ENCODE measurements around the gene ELOVL6.
"Not testable (repeated sequence)": the region's sequence is repeated elsewhere in the genome, so short reads cannot be mapped to it uniquely, and the experiment has no call there.

The ELOVL6 gene

GRCh38 chr4:110075083-110075738, 123.2 kb downstream of the ELOVL6 start:
- no peak for DNase-seq (ENCODE audit: low spot score)

GRCh38 chr4:110074570-110074969, 123.8 kb downstream of the ELOVL6 start:
- DNase-seq (ENCODE audit: low spot score) = no peak

GRCh38 chr4:110073053-110073845, 125.2 kb downstream of the ELOVL6 start:
- no peak for DNase-seq (ENCODE audit: low spot score)

GRCh38 chr4:110071466-110071865, 126.9 kb downstream of the ELOVL6 start:
- DNase-seq (ENCODE audit: low spot score) = no peak

GRCh38 chr4:110068248-110068647, 130.2 kb downstream of the ELOVL6 start:
- DNase-seq (ENCODE audit: low spot score) = no peak

GRCh38 chr4:110064934-110065333, 133.5 kb downstream of the ELOVL6 start:
- DNase-seq (ENCODE audit: low spot score) = no peak

GRCh38 chr4:110064295-110064694, 134.1 kb downstream of the ELOVL6 start:
- DNase-seq (ENCODE audit: low spot score) = no peak

GRCh38 chr4:110062166-110062565, 136.2 kb downstream of the ELOVL6 start:
- no peak for DNase-seq (ENCODE audit: low spot score)

- DNase-seq (ENCODE audit: low spot score) = no peak
Observed at GRCh38 chr4:110061076-110061475, 137.3 kb downstream of the ELOVL6 start.

- no peak for DNase-seq (ENCODE audit: low spot score)
Observed at GRCh38 chr4:110059556-110060191, 138.7 kb downstream of the ELOVL6 start.

- no peak for DNase-seq (ENCODE audit: low spot score)
Observed at GRCh38 chr4:110058677-110059076, 139.7 kb downstream of the ELOVL6 start.

- DNase-seq (ENCODE audit: low spot score) = no peak
Observed at GRCh38 chr4:110055158-110055768, 143.2 kb downstream of the ELOVL6 start.

GRCh38 chr4:110049951-110050925, 148.2 kb downstream of the ELOVL6 start:
- no peak for DNase-seq (ENCODE audit: low spot score)

GRCh38 chr4:110046588-110047049, 151.8 kb downstream of the ELOVL6 start:
- DNase-seq (ENCODE audit: low spot score) = no peak

- no peak for DNase-seq (ENCODE audit: low spot score)
Observed at GRCh38 chr4:110042545-110043517, 155.6 kb downstream of the ELOVL6 start.

- no peak for DNase-seq (ENCODE audit: low spot score)
Observed at GRCh38 chr4:110041735-110042134, 156.7 kb downstream of the ELOVL6 start.

- DNase-seq (ENCODE audit: low spot score) = not testable (repeated sequence)
Observed at GRCh38 chr4:110039164-110039563, 159.3 kb downstream of the ELOVL6 start.

- DNase-seq (ENCODE audit: low spot score) = no peak
Observed at GRCh38 chr4:110034026-110034393, 164.4 kb downstream of the ELOVL6 start.

GRCh38 chr4:110033355-110034025, 164.9 kb downstream of the ELOVL6 start:
- no peak for DNase-seq (ENCODE audit: low spot score)

GRCh38 chr4:110032603-110033002, 165.8 kb downstream of the ELOVL6 start:
- DNase-seq (ENCODE audit: low spot score) = no peak

Measured in HuH-7.5 (cell line).